SH-SY5Y (cell line): Measurements from ENCODE around the gene CCDC86.

ENCODE experiments used
- GATA2 ChIP-seq: IDR thresholded peaks from 2 replicates; pipeline ENCODE4 v1.6.1; 2011; ENCODE audit warnings: mild to moderate bottlenecking, low read depth, low read length
- GATA3 ChIP-seq: IDR thresholded peaks from 2 replicates; pipeline ENCODE4 v1.6.1; 2011; ENCODE audit warnings: low read depth, mild to moderate bottlenecking, low read length, moderate library complexity

DNA sequence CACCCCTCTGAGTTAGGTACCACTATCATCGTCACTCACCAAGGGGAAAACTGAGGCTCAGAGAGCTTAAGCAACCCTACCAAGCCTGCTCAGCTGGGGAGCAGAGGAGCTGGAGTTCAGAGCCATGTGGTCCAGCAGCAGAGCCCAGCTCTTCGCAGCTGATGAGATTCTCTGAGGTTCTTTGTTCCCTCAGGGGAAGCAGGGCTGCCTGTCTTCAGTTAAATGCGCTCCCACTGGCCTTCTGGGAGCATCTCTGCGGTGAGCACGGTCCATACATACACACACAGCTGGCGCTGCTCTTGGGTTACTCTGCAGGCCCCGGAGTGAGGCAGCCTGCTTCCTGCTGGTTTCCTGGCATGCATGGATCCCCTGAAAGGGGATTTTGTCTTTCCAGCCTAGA is 19.0 kb downstream of the CCDC86 start:
- no peak for TF ChIP-seq GATA3
- no peak for TF ChIP-seq GATA2
